GM19372 (cell line): Measurements from ENCODE around the gene MEF2C.
"Not testable (repeated sequence)": the region's sequence is repeated elsewhere in the genome, so short reads cannot be mapped to it uniquely, and the experiment has no call there.

ENCODE experiments used
- ATAC-seq: cut with Tn5 transposase; IDR thresholded peaks from one replicate; pipeline ENCODE4 v1.9.1; 2021; ENCODE audit warnings: mild to moderate bottlenecking, low read depth, moderate library complexity; ENCODE audit not compliant: unreplicated experiment

MEF2C gene

DNA sequence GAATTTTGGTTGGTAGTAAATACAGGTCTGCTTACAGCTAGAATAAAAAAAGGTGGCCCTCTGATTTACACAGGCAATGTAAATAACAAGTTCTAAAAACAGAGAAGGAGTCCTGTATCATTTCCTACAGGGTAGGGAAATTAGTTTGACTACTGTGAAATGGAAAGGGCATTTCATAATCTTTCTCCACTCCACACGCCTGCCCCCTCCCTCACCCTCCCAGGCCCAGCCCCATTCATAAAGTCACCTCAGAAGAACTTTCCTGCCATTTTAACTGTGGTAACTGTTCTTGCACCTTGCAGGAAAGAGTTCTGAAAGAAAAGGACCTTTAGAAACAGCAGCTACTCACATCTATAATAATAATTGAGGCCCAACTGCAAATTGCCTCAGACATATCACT is 69.7 kb downstream of the MEF2C start:
- no peak for ATAC-seq

DNA sequence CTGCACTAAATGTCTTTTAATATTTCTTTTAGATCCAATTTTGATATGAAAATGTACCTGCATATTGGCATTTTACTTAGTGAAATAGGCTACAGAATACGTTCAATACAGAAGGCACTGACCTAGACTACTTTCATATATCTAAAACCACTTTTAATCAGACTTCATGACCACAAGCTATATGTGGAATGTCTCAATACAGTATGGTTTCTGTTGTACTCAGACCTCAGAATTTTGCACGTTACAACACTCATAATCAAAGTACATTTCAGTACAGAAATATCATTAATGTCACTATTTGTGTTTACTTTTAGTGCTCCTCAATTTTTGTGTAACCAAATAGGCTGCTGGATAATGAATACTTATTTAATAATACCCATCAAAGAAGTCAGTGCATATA is 74.8 kb downstream of the MEF2C start:
- peak; percentile 58 for ATAC-seq

DNA sequence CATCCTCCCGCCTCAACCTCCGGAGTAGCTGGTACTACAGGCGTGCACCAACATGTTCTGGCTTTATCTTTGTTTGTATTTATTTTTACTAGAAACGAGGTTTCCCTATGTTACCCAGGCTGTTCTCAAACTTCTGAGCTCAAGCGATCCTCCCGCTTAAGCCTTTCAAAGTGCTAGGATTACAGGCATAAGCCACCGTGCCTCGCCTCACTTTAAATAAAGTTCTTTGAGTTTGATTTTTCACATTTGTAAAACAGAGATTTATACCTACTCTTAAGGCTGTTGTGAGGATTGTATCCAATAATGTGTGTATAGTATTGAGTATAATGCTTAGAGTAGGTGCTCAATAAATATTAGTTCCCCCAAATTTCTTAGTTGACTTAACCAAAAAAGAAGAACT is 75.7 kb downstream of the MEF2C start:
- ATAC-seq: no peak

DNA sequence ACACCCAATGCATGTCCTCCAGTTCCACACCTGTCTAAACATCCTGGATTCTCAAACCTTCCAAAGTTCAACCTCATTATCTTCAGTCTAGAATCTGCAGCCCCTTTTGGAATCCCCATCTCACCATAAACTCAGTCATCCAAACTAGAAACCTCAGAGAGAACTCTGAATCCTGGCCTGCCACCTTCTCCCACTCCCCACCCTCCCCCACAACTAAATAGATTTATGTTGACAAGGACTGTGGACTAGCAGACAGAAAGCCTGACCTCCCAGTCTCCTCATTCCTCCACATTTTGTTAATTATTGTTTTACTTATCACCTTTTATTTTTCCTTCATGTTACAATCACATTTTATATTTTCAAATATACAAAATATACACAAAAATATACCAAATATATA is 76.6 kb downstream of the MEF2C start:
- no peak for ATAC-seq

DNA sequence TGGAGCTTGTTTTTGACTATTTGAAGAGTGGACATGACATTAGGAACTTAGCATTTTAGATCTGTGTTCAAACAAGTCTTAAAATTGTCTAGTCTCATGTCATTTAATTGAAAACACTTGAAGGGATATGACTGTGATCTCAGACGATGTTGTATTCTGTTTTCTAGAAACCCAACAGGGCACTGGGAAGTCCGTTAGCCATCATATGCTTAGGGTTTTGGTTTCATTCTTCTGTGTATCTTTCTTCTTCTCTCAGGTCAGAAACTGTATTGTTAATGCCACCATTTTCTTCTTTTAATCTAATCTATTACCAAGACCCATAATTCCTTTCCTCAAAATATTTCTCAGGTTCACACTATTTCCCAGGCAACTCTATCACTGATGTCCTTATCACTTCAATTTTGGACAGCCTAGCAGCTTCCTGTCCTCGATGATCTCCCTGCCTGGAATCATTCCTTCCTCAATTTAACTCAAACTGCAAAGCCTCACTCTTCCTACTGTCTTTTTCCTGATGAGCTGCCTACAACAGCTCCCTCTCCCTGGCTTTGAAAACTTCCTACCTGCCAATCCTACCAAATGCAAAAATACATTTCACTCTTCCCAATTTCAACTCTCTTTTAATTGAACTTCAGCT is 77.7 kb downstream of the MEF2C start:
- ATAC-seq: no peak

DNA sequence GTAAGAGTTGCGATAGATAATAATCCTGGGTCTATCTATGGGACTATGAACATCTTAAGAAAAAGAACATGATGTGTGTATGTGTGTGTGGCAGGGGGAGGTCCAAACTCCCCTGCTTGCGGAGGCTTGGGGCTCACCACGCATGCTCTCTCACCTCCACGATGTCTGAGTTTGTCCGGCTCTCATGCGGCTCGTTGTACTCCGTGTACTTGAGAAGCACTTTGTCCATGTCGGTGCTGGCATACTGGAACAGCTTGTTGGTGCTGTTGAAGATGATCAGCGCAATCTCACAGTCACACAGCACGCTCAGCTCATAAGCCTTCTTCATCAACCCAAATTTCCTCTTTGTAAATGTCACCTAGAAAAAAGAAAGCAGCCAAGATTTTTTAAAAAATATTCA is 78.5 kb downstream of the MEF2C start:
- ATAC-seq: no peak

DNA sequence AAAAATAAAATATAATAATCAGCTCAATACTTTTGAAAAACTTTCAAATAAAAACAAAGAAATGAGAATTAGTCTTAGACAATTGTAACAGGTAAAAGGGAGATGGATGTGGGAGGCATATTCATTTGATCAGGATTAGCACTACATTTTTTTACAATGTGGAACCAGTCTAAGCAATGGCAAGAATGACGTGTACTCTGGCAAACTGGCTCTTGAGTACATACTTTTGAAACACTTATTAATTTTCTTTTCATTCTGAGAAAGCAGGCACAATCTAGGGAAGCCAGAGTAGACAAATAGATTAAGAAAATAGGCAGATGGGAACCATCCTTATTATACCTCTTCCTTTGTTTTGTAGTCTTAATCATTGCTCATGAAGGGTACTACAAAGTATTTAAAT is 79.7 kb downstream of the MEF2C start:
- no peak for ATAC-seq

DNA sequence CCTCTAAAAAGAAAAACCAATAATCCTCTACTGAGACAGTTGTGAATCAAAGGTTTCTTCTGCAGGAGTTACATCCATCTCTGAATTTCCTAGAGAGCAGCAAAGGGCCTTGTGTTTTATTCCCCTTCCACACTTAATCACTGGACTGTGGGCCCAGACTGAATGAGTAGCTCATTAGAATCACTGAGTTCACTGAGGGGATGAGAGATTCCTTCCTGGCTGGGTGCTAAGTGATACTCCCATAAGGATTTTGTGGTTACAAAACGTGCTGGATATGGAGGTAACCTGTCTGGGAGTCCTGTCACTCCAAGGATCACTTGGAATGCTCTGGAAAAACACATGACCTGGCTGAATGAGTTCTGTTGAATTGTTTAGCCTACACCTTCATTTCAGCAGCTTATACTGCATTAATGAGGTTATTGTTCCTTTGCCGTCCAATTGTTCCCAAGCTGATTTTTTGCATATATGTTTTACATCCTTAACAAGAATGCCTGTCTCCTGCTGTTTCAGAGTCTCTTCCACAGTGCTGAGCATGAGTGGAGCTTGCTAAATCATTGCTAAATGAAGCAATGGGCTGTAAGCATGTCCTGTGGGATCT is 82.9 kb downstream of the MEF2C start:
- no peak for ATAC-seq

DNA sequence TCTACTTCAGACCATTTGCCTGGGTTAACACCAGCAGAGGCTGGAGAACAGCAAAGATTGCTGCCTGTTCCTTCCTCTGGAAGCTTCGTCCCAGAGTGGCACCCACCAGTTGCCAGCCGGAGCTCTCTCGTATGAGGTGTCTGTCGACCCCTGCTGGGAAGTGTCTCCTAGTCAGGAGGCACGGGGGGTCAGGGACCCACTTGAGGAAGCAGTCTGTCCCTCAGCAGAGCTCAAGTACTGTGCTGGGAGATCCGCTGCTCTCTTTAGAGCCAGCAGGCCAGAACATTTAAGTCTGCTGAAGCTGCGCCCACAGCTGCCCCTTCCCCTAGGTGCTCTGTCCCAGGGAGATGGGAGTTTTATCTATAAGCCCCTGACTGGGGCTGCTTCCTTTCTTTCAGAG is 84.1 kb downstream of the MEF2C start:
- ATAC-seq: not testable (repeated sequence)

DNA sequence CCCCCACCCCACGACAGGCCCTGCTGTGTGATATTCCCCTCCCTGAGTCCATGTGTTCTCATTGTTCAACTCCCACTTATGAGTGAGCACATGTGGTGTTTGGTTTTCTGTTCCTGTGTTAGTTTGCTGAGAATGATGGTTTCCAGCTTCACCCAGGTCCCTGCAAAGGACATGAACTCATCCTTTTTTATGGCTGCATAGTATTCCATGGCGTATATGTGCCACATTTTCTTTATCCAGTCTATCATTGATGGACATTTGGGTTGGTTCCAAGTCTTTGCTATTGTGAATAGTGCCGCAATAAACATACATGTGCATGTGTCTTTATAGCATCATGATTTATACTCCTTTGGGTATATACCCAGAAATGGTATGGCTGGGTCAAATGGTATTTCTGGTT is 89.2 kb downstream of the MEF2C start:
- ATAC-seq: not testable (repeated sequence)

DNA sequence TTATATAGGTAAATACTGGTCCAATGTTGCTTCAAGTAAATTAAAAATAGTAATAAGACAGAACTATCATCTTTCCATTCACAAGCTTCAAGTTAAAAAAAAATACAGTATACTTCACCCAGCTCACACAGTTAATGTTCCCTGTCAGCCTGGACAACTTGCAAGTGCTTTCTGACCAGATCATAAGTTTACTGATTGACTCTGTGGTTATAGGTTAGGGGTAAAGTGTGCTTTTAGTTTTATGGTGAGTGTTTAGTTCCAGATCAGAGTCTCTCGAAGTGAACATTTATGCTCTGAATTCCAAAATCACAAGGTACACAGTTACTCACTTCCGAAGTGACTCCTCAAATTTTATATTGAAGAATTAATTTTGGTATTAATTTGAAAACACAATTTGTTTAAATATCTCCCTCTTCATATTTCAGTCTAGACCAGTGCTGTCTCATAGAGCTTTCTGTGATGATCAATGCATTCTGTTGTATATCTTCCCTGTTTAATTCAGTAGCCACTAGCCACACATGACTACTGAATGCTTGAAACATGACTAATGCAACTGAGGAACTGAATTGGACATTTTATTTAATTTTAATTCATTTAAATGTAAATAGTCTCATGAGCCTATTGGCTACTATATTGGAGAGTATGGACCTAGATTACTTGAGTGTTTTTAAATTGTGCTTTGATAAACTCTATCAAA is 90.7 kb downstream of the MEF2C start:
- peak; percentile 83 for ATAC-seq

DNA sequence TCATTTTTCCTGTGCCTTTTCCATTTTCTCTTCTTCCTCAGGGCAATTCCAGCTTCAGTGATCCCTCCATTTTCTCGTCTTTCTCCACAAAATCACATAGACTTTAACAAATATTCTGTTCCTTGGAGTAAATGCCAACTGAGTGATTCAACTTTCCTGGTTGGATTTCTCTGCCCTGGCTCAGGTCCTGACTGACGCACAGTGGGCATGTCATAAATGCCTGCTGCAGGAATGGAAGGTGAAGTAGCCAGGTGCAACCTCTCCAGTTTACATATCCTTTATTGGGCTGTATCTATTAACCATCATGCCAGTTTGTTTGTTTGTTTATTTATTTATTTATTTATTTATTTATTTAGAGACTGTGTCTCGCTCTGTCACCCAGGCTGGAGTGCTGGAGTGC is 95.1 kb downstream of the MEF2C start:
- no peak for ATAC-seq

DNA sequence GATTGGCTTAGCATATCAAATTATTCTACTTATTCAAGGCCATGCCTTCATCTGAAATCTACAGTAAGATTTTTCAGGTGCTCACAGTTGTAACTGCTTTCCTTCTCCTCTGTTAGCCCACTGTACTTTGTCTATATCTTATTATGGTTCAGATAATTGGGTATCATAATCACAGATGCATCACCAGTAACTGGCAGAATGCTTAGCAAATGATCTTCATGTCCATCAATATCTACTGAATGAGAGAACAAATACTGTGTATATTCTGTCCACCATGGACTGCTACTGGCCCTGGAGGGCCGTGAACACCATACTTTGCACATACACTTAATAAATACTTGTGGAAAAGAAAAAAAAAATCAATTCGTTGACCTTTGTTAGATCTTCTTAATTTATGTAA is 96.2 kb downstream of the MEF2C start:
- no peak for ATAC-seq

DNA sequence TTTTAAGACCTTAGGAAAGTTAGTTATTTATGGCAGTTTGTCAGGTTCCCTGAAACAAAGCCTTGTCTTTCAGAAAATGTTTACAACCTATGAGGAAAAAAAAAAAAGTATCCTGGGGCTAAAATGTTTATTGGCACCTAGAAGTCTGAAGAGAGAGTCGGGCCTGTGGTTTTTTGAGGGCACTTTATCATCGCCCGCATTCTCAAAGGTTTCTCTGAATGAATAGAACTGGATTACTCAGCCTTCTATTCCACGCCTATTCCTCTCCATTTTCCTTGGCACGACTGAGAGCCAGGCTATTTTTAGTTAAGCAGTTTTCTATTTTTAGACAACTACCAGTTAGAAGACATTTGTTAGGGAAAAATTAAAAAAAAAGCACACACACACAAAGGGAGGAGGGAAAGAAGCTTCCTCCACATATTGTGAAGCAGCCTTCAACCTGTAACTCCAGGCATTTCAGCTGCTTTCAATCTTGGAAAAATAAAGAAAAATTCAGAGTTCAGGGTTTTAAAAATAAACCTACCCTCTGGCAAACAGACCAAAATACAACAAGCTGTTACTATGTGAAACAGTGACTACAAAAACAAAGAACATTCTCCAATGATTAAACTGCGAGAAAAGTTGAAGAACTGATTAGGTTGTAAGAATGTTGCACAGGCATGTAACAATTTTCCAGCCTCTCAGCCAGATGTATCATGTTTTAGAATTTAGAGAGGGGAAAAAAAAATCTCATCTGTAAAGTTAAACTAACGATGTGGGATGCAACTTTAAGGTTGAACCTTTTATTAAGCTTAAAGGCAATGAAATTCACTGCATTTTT is 97.0 kb downstream of the MEF2C start:
- ATAC-seq: no peak

DNA sequence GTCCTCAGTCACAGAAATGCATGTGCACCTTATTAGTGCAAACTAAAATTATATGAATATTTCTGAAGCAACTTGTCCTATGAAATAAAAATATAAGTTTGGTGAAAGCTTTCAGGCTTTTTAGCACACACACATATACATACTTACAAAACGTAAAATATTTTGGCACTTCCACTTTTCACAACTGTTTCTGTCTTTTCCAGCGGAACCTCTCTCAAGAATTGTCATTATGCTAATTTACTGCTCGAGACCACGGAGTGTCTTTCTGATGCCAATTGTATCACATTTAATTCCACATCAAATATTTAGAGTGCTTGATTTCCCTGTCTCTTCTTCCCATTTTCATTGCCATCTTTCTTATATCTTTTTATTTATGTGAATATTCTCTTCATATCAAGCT is 100.4 kb downstream of the MEF2C start:
- no peak for ATAC-seq

DNA sequence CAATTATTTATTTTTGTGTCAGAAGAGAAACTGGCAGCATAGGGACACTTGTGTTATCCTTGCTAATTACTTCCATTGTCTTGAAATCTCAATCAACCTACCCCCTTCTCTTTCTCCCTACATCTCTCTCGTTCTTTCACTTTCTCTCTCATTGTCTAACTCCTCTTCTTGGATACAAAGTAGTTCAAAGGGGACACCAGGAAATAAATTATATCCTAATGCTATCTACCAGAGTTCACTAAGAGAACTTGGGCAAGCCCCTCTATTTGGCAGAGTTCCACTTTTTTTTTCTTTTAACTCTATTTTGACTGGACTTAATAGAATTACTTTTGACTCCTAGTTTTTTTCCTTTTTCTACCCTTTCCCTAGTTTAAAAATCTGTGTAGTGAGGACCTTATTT is 102.2 kb downstream of the MEF2C start:
- ATAC-seq: no peak

DNA sequence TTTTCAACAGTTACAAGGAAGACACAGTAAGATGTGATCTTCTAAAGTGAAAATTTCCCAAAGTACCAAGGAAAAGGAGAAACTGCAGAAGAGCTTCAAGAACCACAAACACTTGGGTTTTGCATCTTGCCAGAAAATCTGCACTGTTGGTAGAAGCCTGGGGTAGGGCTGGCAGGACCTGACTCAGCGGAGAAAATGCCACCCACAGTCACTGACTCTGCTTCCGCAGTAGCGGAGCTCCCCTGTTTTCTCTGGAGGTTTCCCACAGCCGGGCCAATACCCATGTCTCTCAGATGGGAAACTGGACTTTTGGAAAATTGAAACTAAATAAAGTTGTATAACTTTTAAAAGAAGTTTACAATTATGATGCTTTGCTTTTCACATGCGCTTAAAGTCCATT is 104.2 kb downstream of the MEF2C start:
- ATAC-seq: no peak

DNA sequence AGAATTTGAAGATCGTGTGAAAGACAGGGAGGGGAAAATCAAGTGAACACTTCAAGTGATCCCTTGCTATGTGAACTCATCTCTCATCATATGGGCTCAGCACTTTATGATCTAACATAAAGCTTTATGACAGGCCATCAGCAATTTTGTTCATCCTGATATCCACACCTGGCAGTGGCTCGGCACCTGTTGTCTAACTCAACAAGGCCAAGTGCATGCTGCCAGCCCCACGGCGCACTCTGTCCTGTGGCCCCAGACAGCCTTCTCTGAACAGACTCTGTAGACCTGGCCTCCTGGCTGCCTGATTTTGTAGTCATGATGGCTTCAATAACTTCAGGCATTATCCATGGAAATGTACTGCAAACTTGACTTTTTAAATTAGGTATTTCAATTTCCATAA is 106.3 kb downstream of the MEF2C start:
- no peak for ATAC-seq

DNA sequence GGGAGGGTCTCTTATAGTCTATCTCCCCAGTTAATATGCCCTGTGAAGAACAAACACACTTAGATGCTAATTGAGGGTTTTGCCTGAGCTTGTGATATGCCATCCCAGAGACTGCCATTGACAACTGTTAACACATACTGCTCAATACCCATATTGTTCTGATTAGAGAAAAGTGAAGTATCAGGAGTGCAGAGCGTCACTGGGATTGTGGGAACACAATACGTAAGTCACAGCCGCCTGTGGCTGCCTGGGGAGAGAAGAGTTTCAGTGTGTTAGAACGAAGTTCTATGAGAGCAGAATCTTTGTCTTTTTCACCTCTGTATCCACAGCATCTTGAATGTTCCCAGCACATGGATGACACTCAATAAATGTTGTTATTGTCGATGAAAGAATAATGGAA is 110.2 kb downstream of the MEF2C start:
- ATAC-seq: no peak

DNA sequence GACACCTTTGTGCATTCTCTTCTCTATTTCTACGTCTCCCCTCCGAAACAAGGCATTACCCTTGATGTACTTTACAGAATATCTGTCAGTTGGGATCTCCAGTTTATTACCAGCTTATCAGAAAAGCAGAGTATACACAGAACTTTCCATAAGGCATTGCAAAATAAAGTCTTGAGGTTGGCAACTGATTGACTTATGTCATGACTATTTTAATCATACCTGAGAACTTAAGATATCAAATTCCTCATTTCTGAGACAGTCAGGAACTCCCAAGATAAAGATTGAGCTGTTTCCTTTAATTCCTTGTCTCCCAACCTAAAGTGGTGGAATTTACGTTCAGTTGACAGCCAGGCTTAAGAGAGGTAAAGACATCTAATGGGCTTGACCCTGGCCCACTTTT is 110.9 kb downstream of the MEF2C start:
- no peak for ATAC-seq
